Measurements from ENCODE around the gene ELAC2. TPM values are rescaled to one million over a fixed set of nuclear protein-coding genes. Genes with fewer than 3 reads are reported as not detected.

Gene ELAC2
- total RNA-seq, 1 experiment from 2014 or later = 62.7 TPM

GRCh38 chr17:12953156-12953555 is 64.7 kb downstream of the ELAC2 start:
- Histone ChIP-seq H3K9me3 (ENCODE audit: insufficient read depth, low read depth) (no peaks in the 10 kb centered on the region), H3K9me2 (ENCODE audit: insufficient read depth) (no peaks in the 10 kb centered on the region), H4K20me1 (ENCODE audit: insufficient read depth) (no peaks in the 10 kb centered on the region), H3K4me2 (no peak overlapping the region), H3K36me3 (ENCODE audit: low read depth) (no peaks in the 10 kb centered on the region), H3F3A (ENCODE audit: insufficient read depth, low read depth) (no peaks in the 10 kb centered on the region), H3K79me2 (ENCODE audit: low read depth) (no peaks in the 10 kb centered on the region), H3K4me1 (replicated peaks; ENCODE audit: insufficient read depth) (no peaks in the 10 kb centered on the region), H3K27me3 (ENCODE audit: insufficient read depth, low read depth) (peaks cover 94% of the 10 kb centered on the region), H2AFZ (no peak overlapping the region), H3K27ac (no peak overlapping the region), H3K4me3 (no peak overlapping the region)
- ChIA-PET POLR2A (ENCODE audit: unreplicated experiment) (no interaction called here), CTCF (no interaction called here)
- intact Hi-C loops (cut with micrococcal nuclease; ENCODE audit: unreplicated experiment) = no loop called here
- TF ChIP-seq CTCF (conservative IDR thresholded peaks at IDR 0.05) (no peak), EZH2 (IDR thresholded peaks at IDR 0.05; ENCODE audit: low read depth) (no peak)
- DNase-seq = no peak
- BruUV-seq (replicated peaks) = no TSS peak

- H3K9me3 ChIP-seq (ENCODE audit: insufficient read depth, low read depth) = no peaks in the 10 kb centered on the region
- H3F3A ChIP-seq (ENCODE audit: insufficient read depth, low read depth) = no peaks in the 10 kb centered on the region
- intact Hi-C loops (cut with micrococcal nuclease; ENCODE audit: unreplicated experiment) = no loop called here
- H3K4me3 ChIP-seq = no peak overlapping the region
- no peak for TF ChIP-seq EZH2 (IDR thresholded peaks at IDR 0.05; ENCODE audit: low read depth)
- TF ChIP-seq CTCF (conservative IDR thresholded peaks at IDR 0.05) = no peak
- no TSS peak for BruUV-seq (replicated peaks)
- CTCF ChIA-PET = no interaction called here
- H3K27ac ChIP-seq = no peak overlapping the region
- H3K79me2 ChIP-seq (ENCODE audit: low read depth) = no peaks in the 10 kb centered on the region
- H3K4me2 ChIP-seq = no peak overlapping the region
- H3K36me3 ChIP-seq (ENCODE audit: low read depth) = no peaks in the 10 kb centered on the region
- POLR2A ChIA-PET (ENCODE audit: unreplicated experiment) = no interaction called here
- H3K27me3 ChIP-seq (ENCODE audit: insufficient read depth, low read depth) = peaks cover 85% of the 10 kb centered on the region
- no peak overlapping the region for H2AFZ ChIP-seq
- H4K20me1 ChIP-seq (ENCODE audit: insufficient read depth) = no peaks in the 10 kb centered on the region
- H3K4me1 ChIP-seq (replicated peaks; ENCODE audit: insufficient read depth) = no peaks in the 10 kb centered on the region
- no peaks in the 10 kb centered on the region for H3K9me2 ChIP-seq (ENCODE audit: insufficient read depth)
- DNase-seq = no peak
Observed at GRCh38 chr17:12952012-12952411, 65.8 kb downstream of the ELAC2 start.

- Histone ChIP-seq H3K36me3 (ENCODE audit: low read depth) (no peaks in the 10 kb centered on the region), H3K27me3 (ENCODE audit: insufficient read depth, low read depth) (peaks cover 74% of the 10 kb centered on the region), H3K4me1 (replicated peaks; ENCODE audit: insufficient read depth) (no peaks in the 10 kb centered on the region), H3K79me2 (ENCODE audit: low read depth) (no peaks in the 10 kb centered on the region), H3K9me3 (ENCODE audit: insufficient read depth, low read depth) (no peaks in the 10 kb centered on the region), H3K27ac (no peak overlapping the region), H4K20me1 (ENCODE audit: insufficient read depth) (no peaks in the 10 kb centered on the region), H3K4me3 (no peak overlapping the region), H3F3A (ENCODE audit: insufficient read depth, low read depth) (no peaks in the 10 kb centered on the region), H3K9me2 (ENCODE audit: insufficient read depth) (no peaks in the 10 kb centered on the region), H2AFZ (no peak overlapping the region), H3K4me2 (no peak overlapping the region)
- intact Hi-C loops (cut with micrococcal nuclease; ENCODE audit: unreplicated experiment) = no loop called here
- TF ChIP-seq EZH2 (IDR thresholded peaks at IDR 0.05; ENCODE audit: low read depth) = no peak
- no peak for TF ChIP-seq CTCF (conservative IDR thresholded peaks at IDR 0.05)
- ChIA-PET CTCF (interaction anchor here (0.6 kb wide), 1 partner anchor 940 kb away, joined by 5 read pairs; no protein-coding TSS in a partner anchor), POLR2A (ENCODE audit: unreplicated experiment) (no interaction called here)
- BruUV-seq (replicated peaks) = no TSS peak
- DNase-seq = no peak
Observed at GRCh38 chr17:12947047-12947446, 70.8 kb downstream of the ELAC2 start.

Other genes with a start within 250 kb of the ELAC2 start
- not detected in 2 replicates for gene ARHGAP44, start 228.5 kb downstream of the ELAC2 start, total RNA-seq (2021)

Measured in PC-9 (cell line).